Naive thymus-derived CD8-positive, alpha-beta T cell (primary cell): ENCODE measurements around the gene BAHCC1. TPM values are rescaled to one million over a fixed set of nuclear protein-coding genes. Genes with fewer than 3 reads are reported as not detected.

Source experiments
- ATAC-seq, 2 donors: fragments of 150-1000 bp; cut with Tn5 transposase in 1 of 2; sonication (Bioruptor Pico), chemical (Tn5 transposase) in 1 of 2; 1 replicate in 1 of 2; 2 replicates in 1 of 2; pipeline ENCODE4 v1.10.0; 2021; ENCODE audit warnings: mild to moderate bottlenecking in 2 of 2, moderate library complexity in 2 of 2
- POLR2A ChIA-PET: fragments of 350-600 bp; sonication (Branson Sonifier 250); formaldehyde crosslinking; loops from one replicate; lab custom pipeline; 2021; ENCODE audit warnings: antibody characterized with exemption; lab: Charles Lee
- DNase-seq, 10 donors: peaks; one replicate each; pipeline versions ENCODE4 v3.0.0 to v3.0.0-alpha.2; 2020 to 2022
- H3K27ac Mint-ChIP-seq, 10 donors: one replicate each; pipeline ENCODE4 v1.8.0; 2020 to 2022; ENCODE audit warnings: mild to moderate bottlenecking in 10 of 10, mixed read lengths in 10 of 10, moderate library complexity in 4 of 10, inconsistent platforms in 1 of 10
- H3K27me3 Mint-ChIP-seq, 5 donors: one replicate each; pipeline ENCODE4 v1.8.0; 2021 to 2022; ENCODE audit warnings: mixed read lengths in 5 of 5
- H3K36me3 Mint-ChIP-seq, 3 donors: one replicate each; pipeline ENCODE4 v1.8.0; 2020 to 2022; ENCODE audit warnings: mixed read lengths in 3 of 3, mild to moderate bottlenecking in 2 of 3, inconsistent platforms in 1 of 3
- H3K4me1 Mint-ChIP-seq, 4 donors: one replicate each; pipeline ENCODE4 v1.8.0; 2021 to 2022; ENCODE audit warnings: mixed read lengths in 4 of 4
- H3K4me3 Mint-ChIP-seq, 10 donors: one replicate each; pipeline ENCODE4 v1.8.0; 2020 to 2022; ENCODE audit warnings: mild to moderate bottlenecking in 10 of 10, mixed read lengths in 10 of 10, moderate library complexity in 6 of 10, inconsistent platforms in 1 of 10
- H3K9me3 Mint-ChIP-seq, 9 donors: one replicate each; pipeline ENCODE4 v1.8.0; 2020 to 2022; ENCODE audit warnings: mixed read lengths in 9 of 9, mild to moderate bottlenecking in 3 of 9, inconsistent platforms in 1 of 9, moderate library complexity in 1 of 9
- microRNA-seq: library from miRNA; unstranded; fragments of <30 nt; microRNA quantifications from one replicate; pipeline ENCODE4 v1.2.0, GENCODE V29; 2022; ENCODE audit warnings: borderline microRNAs expressed
- polyA plus RNA-seq, 3 donors: library from polyadenylated mRNA; unstranded; fragments of 300-500 nt; fragmentation: Illumina TruSeq; gene quantifications; one replicate each; pipeline ENCODE4 v1.2.3, GENCODE V29; 2021
- total RNA-seq, 8 experiments: library from RNA in 2 of 8; stranded (reverse) in 2 of 8; gene quantifications; one replicate each; pipeline ENCODE4 v1.2.3 and lab custom pipeline; 2021 to 2026

The BAHCC1 gene
- total and polyA plus RNA-seq, 5 experiments from 2014 or later = not detected

DNA sequence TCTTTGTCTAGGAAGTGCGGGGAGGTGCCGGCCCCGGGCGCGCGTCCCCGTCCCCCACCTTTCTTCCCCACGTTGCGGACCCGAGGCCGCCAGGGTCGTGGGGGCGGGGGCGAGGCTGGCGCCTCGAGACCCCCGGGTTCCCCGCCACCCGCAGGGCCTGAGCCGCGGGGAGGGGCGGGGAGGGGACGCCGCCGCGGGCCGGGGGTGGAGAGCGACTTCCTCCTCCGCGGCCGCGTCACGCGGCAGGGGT is 119.2 kb downstream of the BAHCC1 start:
- peaks cover 25 to 30% (median 28%) of the 10 kb centered on the region in 3 donors for H3K36me3 Mint-ChIP-seq
- peak overlapping the region; percentile 65 to 98 (median 84) for H3K4me3 Mint-ChIP-seq
- DNase-seq (peak in 1 of 10 donors; percentile 50), ATAC-seq (no peak)
- POLR2A ChIA-PET = interaction anchor here (0.8 to 10.9 kb wide), 3 partner anchors 16 to 40 kb away, joined by 3 to 176 read pairs (median 140); partner anchors contain the start of gene FAAP100
- peaks cover 0 to 2% (median 0%) of the 10 kb centered on the region in 9 donors for H3K9me3 Mint-ChIP-seq
- no peaks in the 10 kb centered on the region for H3K27me3 Mint-ChIP-seq
- H3K4me1 Mint-ChIP-seq = peaks cover 24 to 59% (median 47%) of the 10 kb centered on the region in 4 donors
- peak overlapping the region in 7 of 10 donors; percentile 52 to 94 (median 75) for H3K27ac Mint-ChIP-seq

DNA sequence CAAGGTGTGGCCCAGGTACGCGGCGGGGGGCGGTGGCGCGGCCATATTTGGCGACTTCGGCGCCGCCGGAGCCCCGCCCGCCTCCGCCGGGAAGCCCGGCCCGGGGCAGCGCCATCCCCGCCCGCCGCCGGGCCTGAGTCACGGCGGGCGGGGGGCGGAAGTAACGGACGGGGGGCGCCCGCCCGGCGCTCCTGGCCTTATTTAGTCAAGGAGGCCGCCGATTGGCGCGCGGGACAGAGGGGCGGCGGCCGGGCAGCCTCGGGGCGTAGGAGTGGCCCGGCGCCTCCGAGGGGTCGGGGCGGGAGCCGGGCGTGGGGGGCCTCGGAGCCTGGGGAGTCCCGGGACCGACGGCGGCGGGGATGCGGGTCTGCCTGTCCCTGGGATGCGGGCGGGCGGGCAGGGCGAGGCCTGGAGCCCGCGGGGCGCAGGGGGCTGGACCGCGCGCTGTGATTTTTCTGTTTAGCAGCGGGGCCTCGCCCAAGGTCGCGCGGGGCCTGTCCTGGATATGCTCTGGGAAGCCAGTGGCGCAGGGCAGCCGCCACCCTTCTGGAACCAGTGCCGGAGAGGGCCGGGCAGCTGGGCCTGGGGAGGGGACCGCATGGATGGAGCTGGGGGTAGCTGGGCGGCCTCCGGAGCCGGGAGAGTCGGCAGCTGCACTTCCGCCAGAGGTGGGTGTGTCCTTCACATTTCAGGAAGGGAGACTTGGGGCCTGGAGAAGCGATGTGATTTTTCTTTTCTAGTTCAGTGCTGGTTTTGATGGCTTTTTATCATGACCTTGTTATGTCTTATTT is 119.7 kb downstream of the BAHCC1 start:
- ATAC-seq (peak; percentile 3 to 19), DNase-seq (peak in 9 of 10 donors; percentile 20 to 83 (median 54))
- POLR2A ChIA-PET = interaction anchor here (1.2 to 10.9 kb wide), 5 partner anchors 14 to 168 kb away, joined by 3 to 176 read pairs (median 6); partner anchors contain the start of genes ARL16 and FAAP100
- Mint-ChIP-seq H3K4me1 (peaks cover 20 to 54% (median 42%) of the 10 kb centered on the region in 4 donors), H3K27me3 (no peaks in the 10 kb centered on the region), H3K27ac (peak overlapping the region in 9 of 10 donors; percentile 78 to 94 (median 91)), H3K36me3 (peaks cover 19 to 24% (median 23%) of the 10 kb centered on the region in 3 donors), H3K9me3 (peaks cover 0 to 2% (median 0%) of the 10 kb centered on the region in 9 donors), H3K4me3 (peak overlapping the region; percentile 83 to 98 (median 90))

DNA sequence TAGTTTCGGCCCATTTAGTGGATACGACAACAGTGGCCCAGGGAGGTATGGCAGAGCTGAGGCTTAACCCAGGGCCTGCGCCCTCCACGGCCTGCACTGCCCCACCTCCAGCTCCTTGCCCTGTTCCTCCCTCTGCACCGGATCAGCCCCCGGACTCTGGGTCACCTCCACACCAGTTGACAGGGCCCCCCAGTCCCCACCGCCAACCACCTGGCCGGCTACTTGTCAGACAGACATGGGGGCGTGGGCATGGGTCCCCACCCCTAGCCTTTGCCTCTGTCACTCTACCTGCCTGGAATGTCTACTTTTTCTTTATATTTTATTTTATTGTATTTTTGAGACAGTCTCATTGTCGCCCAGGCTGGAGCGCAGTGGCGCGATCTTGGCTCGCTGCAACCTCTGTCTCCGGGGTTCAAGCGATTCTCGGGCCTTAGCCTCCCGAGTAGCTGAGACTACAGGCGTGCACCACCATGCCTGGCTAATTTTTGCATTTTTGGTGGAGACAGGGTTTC is 120.3 kb downstream of the BAHCC1 start:
- Mint-ChIP-seq H3K27ac (peak overlapping the region in 9 of 10 donors; percentile 78 to 94 (median 91)), H3K4me1 (peaks cover 16 to 49% (median 36%) of the 10 kb centered on the region in 4 donors), H3K27me3 (no peaks in the 10 kb centered on the region), H3K9me3 (peaks cover 0 to 2% (median 0%) of the 10 kb centered on the region in 9 donors), H3K36me3 (peaks cover 13 to 18% (median 16%) of the 10 kb centered on the region in 3 donors), H3K4me3 (peak overlapping the region; percentile 83 to 98 (median 90))
- no peak for ATAC-seq
- POLR2A ChIA-PET = interaction anchor here (0.5 to 10.9 kb wide), 8 partner anchors 8 to 168 kb away, joined by 3 to 176 read pairs (median 4); partner anchors contain the start of genes ARL16 and FAAP100
- peak in 4 of 10 donors; percentile 20 to 63 (median 39) for DNase-seq

Small RNAs within 50 kb of the gene (microRNA-seq; reads per million reads assigned to microRNA genes)
- gene MIR3186 = not detected
- not detected for gene MIR4740

Other genes with a start within 250 kb of the BAHCC1 start
- gene PVALEF, start 229.9 kb upstream of the BAHCC1 start, total RNA-seq = not detected
- not detected for gene PVALEF, start 229.9 kb upstream of the BAHCC1 start, polyA plus RNA-seq
- gene AATK, start 229.2 kb upstream of the BAHCC1 start, total RNA-seq = under 1 TPM in 1 of 2 experiments, not detected in 1; 0.42 TPM
- gene AATK, start 229.2 kb upstream of the BAHCC1 start, polyA plus RNA-seq = not detected
- gene CEP131, start 172.5 kb upstream of the BAHCC1 start, total RNA-seq = 10 to 100 TPM; 10.3 to 12.0 TPM
- gene CEP131, start 172.5 kb upstream of the BAHCC1 start, polyA plus RNA-seq = 1 to 10 TPM; 1.1 to 4.4 (median 4.2) TPM
- 100 to 1,000 TPM; 122 to 136 TPM for gene TEPSIN, start 156.4 kb upstream of the BAHCC1 start, total RNA-seq
- gene TEPSIN, start 156.4 kb upstream of the BAHCC1 start, polyA plus RNA-seq = 1 to 10 TPM; 2.7 to 2.8 (median 2.8) TPM
- gene NDUFAF8, start 156.1 kb upstream of the BAHCC1 start, total RNA-seq = 10 to 100 TPM; 50.8 to 53.3 TPM
- gene NDUFAF8, start 156.1 kb upstream of the BAHCC1 start, polyA plus RNA-seq = 100 to 1,000 TPM in 2 of 3 donors, 10 to 100 TPM in 1; 85.2 to 135 (median 107) TPM
- gene SLC38A10, start 100.2 kb upstream of the BAHCC1 start, total RNA-seq = 10 to 100 TPM; 59.3 to 60.9 TPM
- gene SLC38A10, start 100.2 kb upstream of the BAHCC1 start, polyA plus RNA-seq = 10 to 100 TPM; 32.6 to 53.8 (median 39.7) TPM
- 1,000 to 10,000 TPM; 1,189 to 1,230 TPM for gene ACTG1, start 117.3 kb downstream of the BAHCC1 start, total RNA-seq
- 1,000 to 10,000 TPM; 1,334 to 1,669 (median 1,595) TPM for gene ACTG1, start 117.3 kb downstream of the BAHCC1 start, polyA plus RNA-seq
- 1 to 10 TPM in 1 of 2 experiments, under 1 TPM in 1; 0.96 to 2.0 TPM for gene FSCN2, start 132.9 kb downstream of the BAHCC1 start, total RNA-seq
- gene FSCN2, start 132.9 kb downstream of the BAHCC1 start, polyA plus RNA-seq = not detected
- 10 to 100 TPM; 52.5 to 55.9 TPM for gene FAAP100, start 156.9 kb downstream of the BAHCC1 start, total RNA-seq
- 10 to 100 TPM in 2 of 3 donors, 1 to 10 TPM in 1; 9.1 to 17.4 (median 11.7) TPM for gene FAAP100, start 156.9 kb downstream of the BAHCC1 start, polyA plus RNA-seq
- 100 to 1,000 TPM in 1 of 2 experiments, 10 to 100 TPM in 1; 91.1 to 101 TPM for gene NPLOC4, start 241.7 kb downstream of the BAHCC1 start, total RNA-seq
- gene NPLOC4, start 241.7 kb downstream of the BAHCC1 start, polyA plus RNA-seq = 10 to 100 TPM; 46.3 to 57.8 (median 51.2) TPM
- under 1 TPM; 0.80 to 0.86 TPM for gene TSPAN10, start 241.7 kb downstream of the BAHCC1 start, total RNA-seq
- gene TSPAN10, start 241.7 kb downstream of the BAHCC1 start, polyA plus RNA-seq = 1 to 10 TPM in 2 of 3 donors, under 1 TPM in 1; 0.83 to 4.0 (median 1.6) TPM